ENCODE measurements around the gene CSDE1.

DNA sequence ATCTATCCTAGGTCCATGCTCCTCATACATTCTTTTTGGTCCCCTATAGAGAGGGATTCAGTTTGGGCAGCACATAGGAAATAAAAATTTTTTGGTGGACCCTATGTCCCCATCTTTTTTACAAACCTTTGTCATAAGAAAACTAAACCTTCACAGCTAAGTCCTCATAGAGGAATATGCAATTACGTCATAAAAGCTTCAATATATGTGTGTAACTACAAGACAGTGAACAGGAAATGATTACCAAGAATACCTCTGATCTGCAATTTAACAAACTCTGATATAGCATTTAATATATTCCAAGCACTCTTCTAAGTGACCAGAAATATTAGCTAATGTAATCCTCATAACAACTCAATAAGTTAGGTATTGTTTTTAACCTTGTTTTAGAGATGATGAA lies 81.7 kb downstream of the CSDE1 start:
- TF ChIP-seq POLR2A (IDR thresholded peaks at IDR 0.05), result no peak
- TF ChIP-seq, protein P1, sequence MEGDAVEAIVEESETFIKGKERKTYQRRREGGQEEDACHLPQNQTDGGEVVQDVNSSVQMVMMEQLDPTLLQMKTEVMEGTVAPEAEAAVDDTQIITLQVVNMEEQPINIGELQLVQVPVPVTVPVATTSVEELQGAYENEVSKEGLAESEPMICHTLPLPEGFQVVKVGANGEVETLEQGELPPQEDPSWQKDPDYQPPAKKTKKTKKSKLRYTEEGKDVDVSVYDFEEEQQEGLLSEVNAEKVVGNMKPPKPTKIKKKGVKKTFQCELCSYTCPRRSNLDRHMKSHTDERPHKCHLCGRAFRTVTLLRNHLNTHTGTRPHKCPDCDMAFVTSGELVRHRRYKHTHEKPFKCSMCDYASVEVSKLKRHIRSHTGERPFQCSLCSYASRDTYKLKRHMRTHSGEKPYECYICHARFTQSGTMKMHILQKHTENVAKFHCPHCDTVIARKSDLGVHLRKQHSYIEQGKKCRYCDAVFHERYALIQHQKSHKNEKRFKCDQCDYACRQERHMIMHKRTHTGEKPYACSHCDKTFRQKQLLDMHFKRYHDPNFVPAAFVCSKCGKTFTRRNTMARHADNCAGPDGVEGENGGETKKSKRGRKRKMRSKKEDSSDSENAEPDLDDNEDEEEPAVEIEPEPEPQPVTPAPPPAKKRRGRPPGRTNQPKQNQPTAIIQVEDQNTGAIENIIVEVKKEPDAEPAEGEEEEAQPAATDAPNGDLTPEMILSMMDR (IDR thresholded peaks at IDR 0.05), result no peak

All from lower leg skin (tissue), 3 donors.